ENCODE data around the gene MLLT10. TPM values are rescaled to one million over a fixed set of nuclear protein-coding genes. Genes with fewer than 3 reads are reported as not detected.
A peak's percentile ranks its signal among the peaks of the same experiment; 100 is the strongest.

MLLT10 gene
- total RNA-seq, 1 experiment from 2014 or later, result 60.1 TPM

DNA sequence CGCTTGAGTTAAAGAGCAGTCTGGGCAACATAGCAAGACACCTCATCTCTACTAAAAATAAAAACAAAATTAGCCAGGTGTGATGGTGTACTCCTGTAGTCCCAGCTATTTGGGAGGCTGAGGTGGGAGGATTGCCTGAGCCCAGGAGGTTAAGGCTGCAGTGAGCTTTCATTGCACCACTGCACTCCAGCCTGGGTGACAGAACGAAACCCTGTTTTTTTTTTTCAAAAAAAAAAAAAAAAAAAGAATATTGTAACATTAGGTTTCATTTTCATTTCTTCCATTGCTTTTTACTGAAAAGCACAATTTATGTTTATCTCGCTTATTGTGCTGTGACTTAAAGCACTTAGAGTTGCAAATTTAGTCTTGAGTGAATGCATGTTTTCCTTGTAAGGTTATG, 80.0 kb downstream of the MLLT10 start:
- H3K27ac Mint-ChIP-seq, result no peak overlapping the region
- peaks cover 9% of the 10 kb centered on the region for H3K36me3 Mint-ChIP-seq
- ChIA-PET CTCF (interaction anchor here (0.6 kb wide), 1 partner anchor 333 kb away, joined by 3 read pairs; no protein-coding TSS in a partner anchor), POLR2A (interaction anchor here (0.6 to 0.9 kb wide), 3 partner anchors 9 to 41 kb away, joined by 4 to 7 read pairs (median 4); no protein-coding TSS in a partner anchor)
- no peak for DNase-seq (ENCODE audit: low spot score)
- H3K4me3 Mint-ChIP-seq, result no peak overlapping the region
- TF ChIP-seq SP1 (CRISPR knock-in tag; conservative IDR thresholded peaks at IDR 0.05) (no peak), CREB1 (CRISPR knock-in tag; IDR thresholded peaks at IDR 0.05) (no peak), ZNF121 (CRISPR knock-in tag; IDR thresholded peaks at IDR 0.05) (0 out of 2 replicates have a peak, but pooled peaks have one; percentile 21)
- peaks cover 12% of the 10 kb centered on the region for H3K4me1 Mint-ChIP-seq
- peaks cover 1% of the 10 kb centered on the region; the same call in 1 of the 2 replicates for H3K9me3 Mint-ChIP-seq
- ATAC-seq, result no peak
- H3K27me3 Mint-ChIP-seq (ENCODE audit: low read depth), result no peaks in the 10 kb centered on the region

- H3K36me3 Mint-ChIP-seq, result peaks cover 4% of the 10 kb centered on the region; the same call in 1 of the 2 replicates
- CTCF ChIA-PET, result interaction anchor here (0.6 kb wide), 1 partner anchor 336 kb away, joined by 3 read pairs; no protein-coding TSS in a partner anchor
Observed at GRCh38 chr10:21617267-21617666, 83.2 kb downstream of the MLLT10 start.

DNA sequence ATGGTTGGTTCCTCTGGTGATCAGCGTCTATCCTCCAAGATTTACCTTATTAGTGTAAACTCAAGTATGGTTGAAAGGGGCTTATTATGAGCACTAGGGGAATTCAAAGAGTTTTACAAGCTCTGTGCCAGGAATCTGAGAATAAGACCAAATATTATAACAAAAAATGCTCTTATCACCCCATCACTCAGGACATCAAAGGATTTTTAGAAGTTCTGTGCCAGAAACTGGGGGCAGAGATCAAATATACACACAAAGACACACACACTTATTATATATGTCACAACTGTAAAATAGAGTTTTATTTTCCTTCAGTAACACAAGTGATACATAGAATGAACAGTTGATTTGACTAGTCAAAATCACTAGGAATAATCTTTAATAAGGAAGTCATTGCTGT, 89.3 kb downstream of the MLLT10 start:
- ChIA-PET POLR2A (no interaction called here), CTCF (interaction anchor here (0.6 kb wide), 1 partner anchor 330 kb away, joined by 3 read pairs; no protein-coding TSS in a partner anchor)
- no peak overlapping the region for H3K27ac Mint-ChIP-seq
- H3K4me1 Mint-ChIP-seq, result peaks cover 7% of the 10 kb centered on the region; the same call in 1 of the 2 replicates
- H3K36me3 Mint-ChIP-seq, result peaks cover 7% of the 10 kb centered on the region
- H3K27me3 Mint-ChIP-seq (ENCODE audit: low read depth), result no peaks in the 10 kb centered on the region
- no peak overlapping the region for H3K4me3 Mint-ChIP-seq
- no peak for ATAC-seq
- no peak for DNase-seq (ENCODE audit: low spot score)
- H3K9me3 Mint-ChIP-seq, result no peaks in the 10 kb centered on the region
- TF ChIP-seq, protein P1, sequence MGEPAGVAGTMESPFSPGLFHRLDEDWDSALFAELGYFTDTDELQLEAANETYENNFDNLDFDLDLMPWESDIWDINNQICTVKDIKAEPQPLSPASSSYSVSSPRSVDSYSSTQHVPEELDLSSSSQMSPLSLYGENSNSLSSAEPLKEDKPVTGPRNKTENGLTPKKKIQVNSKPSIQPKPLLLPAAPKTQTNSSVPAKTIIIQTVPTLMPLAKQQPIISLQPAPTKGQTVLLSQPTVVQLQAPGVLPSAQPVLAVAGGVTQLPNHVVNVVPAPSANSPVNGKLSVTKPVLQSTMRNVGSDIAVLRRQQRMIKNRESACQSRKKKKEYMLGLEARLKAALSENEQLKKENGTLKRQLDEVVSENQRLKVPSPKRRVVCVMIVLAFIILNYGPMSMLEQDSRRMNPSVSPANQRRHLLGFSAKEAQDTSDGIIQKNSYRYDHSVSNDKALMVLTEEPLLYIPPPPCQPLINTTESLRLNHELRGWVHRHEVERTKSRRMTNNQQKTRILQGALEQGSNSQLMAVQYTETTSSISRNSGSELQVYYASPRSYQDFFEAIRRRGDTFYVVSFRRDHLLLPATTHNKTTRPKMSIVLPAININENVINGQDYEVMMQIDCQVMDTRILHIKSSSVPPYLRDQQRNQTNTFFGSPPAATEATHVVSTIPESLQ (CRISPR knock-in tag; IDR thresholded peaks at IDR 0.05), result no peak
- TF ChIP-seq, protein P2, sequence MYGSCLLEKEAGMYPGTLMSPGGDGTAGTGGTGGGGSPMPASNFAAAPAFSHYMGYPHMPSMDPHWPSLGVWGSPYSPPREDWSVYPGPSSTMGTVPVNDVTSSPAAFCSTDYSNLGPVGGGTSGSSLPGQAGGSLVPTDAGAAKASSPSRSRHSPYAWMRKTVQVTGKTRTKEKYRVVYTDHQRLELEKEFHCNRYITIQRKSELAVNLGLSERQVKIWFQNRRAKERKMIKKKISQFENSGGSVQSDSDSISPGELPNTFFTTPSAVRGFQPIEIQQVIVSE (CRISPR knock-in tag; IDR thresholded peaks at IDR 0.05; ENCODE audit: borderline replicate concordance), result no peak
- TF ChIP-seq TCF7 (CRISPR knock-in tag; IDR thresholded peaks at IDR 0.05; ENCODE audit: low read depth) (no peak), TEAD1 (CRISPR knock-in tag; IDR thresholded peaks at IDR 0.05) (no peak), FOXP1 (CRISPR knock-in tag; IDR thresholded peaks at IDR 0.05; ENCODE audit: borderline replicate concordance) (no peak), CREM (CRISPR knock-in tag; IDR thresholded peaks at IDR 0.05) (no peak), TEAD4 (CRISPR knock-in tag; IDR thresholded peaks at IDR 0.05) (no peak), FOXJ3 (CRISPR knock-in tag; IDR thresholded peaks at IDR 0.05; ENCODE audit: borderline replicate concordance) (no peak), ZNF671 (CRISPR knock-in tag; IDR thresholded peaks at IDR 0.05) (no peak), JUN (CRISPR knock-in tag; IDR thresholded peaks at IDR 0.05) (no peak), ZNF396 (CRISPR knock-in tag; IDR thresholded peaks at IDR 0.05; ENCODE audit: borderline replicate concordance) (no peak), AR (CRISPR knock-in tag; IDR thresholded peaks at IDR 0.05) (no peak)
- TF ChIP-seq, protein P3, sequence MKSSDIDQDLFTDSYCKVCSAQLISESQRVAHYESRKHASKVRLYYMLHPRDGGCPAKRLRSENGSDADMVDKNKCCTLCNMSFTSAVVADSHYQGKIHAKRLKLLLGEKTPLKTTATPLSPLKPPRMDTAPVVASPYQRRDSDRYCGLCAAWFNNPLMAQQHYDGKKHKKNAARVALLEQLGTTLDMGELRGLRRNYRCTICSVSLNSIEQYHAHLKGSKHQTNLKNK (CRISPR knock-in tag; IDR thresholded peaks at IDR 0.05), result no peak
- TF ChIP-seq, protein P4, sequence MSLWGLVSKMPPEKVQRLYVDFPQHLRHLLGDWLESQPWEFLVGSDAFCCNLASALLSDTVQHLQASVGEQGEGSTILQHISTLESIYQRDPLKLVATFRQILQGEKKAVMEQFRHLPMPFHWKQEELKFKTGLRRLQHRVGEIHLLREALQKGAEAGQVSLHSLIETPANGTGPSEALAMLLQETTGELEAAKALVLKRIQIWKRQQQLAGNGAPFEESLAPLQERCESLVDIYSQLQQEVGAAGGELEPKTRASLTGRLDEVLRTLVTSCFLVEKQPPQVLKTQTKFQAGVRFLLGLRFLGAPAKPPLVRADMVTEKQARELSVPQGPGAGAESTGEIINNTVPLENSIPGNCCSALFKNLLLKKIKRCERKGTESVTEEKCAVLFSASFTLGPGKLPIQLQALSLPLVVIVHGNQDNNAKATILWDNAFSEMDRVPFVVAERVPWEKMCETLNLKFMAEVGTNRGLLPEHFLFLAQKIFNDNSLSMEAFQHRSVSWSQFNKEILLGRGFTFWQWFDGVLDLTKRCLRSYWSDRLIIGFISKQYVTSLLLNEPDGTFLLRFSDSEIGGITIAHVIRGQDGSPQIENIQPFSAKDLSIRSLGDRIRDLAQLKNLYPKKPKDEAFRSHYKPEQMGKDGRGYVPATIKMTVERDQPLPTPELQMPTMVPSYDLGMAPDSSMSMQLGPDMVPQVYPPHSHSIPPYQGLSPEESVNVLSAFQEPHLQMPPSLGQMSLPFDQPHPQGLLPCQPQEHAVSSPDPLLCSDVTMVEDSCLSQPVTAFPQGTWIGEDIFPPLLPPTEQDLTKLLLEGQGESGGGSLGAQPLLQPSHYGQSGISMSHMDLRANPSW (CRISPR knock-in tag; conservative IDR thresholded peaks at IDR 0.05; ENCODE audit: low read depth), result no peak

More at GRCh38 chr10:21617267-21617666, 83.2 kb downstream of the MLLT10 start:
- no peak for TF ChIP-seq MLX (CRISPR knock-in tag; IDR thresholded peaks at IDR 0.05)
- no peak for TF ChIP-seq HMGA2 (CRISPR knock-in tag; IDR thresholded peaks at IDR 0.05)
- TF ChIP-seq, protein P2 (CRISPR knock-in tag; IDR thresholded peaks at IDR 0.05; ENCODE audit: borderline replicate concordance), result no peak
- TF ChIP-seq ZNF219 (CRISPR knock-in tag; IDR thresholded peaks at IDR 0.05; ENCODE audit: borderline replicate concordance), result no peak
- TF ChIP-seq ZNF317 (CRISPR knock-in tag; IDR thresholded peaks at IDR 0.05; ENCODE audit: borderline replicate concordance, low read depth), result no peak
- no peak for TF ChIP-seq FOXP1 (CRISPR knock-in tag; IDR thresholded peaks at IDR 0.05; ENCODE audit: borderline replicate concordance)
- no peak for TF ChIP-seq NFATC4 (CRISPR knock-in tag; IDR thresholded peaks at IDR 0.05)
- no peak for TF ChIP-seq JAZF1 (CRISPR knock-in tag; IDR thresholded peaks at IDR 0.05)
- TF ChIP-seq IRF2 (CRISPR knock-in tag; IDR thresholded peaks at IDR 0.05; ENCODE audit: borderline replicate concordance, low read depth), result no peak
- TF ChIP-seq ETV6 (CRISPR knock-in tag; IDR thresholded peaks at IDR 0.05), result no peak
- ATAC-seq, result no peak
- H3K9me3 Mint-ChIP-seq, result no peaks in the 10 kb centered on the region
- POLR2A ChIA-PET, result no interaction called here
- no peaks in the 10 kb centered on the region for H3K27me3 Mint-ChIP-seq (ENCODE audit: low read depth)
- peaks cover 11% of the 10 kb centered on the region for H3K4me1 Mint-ChIP-seq
- H3K4me3 Mint-ChIP-seq, result no peak overlapping the region
- no peak overlapping the region for H3K27ac Mint-ChIP-seq
- no peak for DNase-seq (ENCODE audit: low spot score)

All from WTC11 (cell line).